ENCODE data around the gene KRT71. TPM values are rescaled to one million over a fixed set of nuclear protein-coding genes. Genes with fewer than 3 reads are reported as not detected.
A peak's percentile ranks its signal among the peaks of the same experiment; 100 is the strongest.

The KRT71 gene
- polyA plus RNA-seq, 3 donors: not detected

GRCh38 chr12:52529417-52529816, 23.5 kb downstream of the KRT71 start:
- H3K9me3 Mint-ChIP-seq: peaks cover 0 to 1% (median 0%) of the 10 kb centered on the region in 7 donors
- H2AFZ ChIP-seq (ENCODE audit: insufficient read depth, low read depth, low read length, poor library complexity, severe bottlenecking): no peak overlapping the region
- WGBS (ENCODE audit: insufficient coverage): 100% methylated on average over 1 of the region's 2 CpGs
- H3K27me3 ChIP-seq (ENCODE audit: control insufficient read depth in 2 of 2, insufficient read depth in 2 of 2, low read length in 2 of 2): no peaks in the 10 kb centered on the region
- H3K4me2 ChIP-seq (replicated peaks; ENCODE audit: extremely low read depth, low read length, poor library complexity, severe bottlenecking): no peak overlapping the region
- no peak overlapping the region for H3K4me3 Mint-ChIP-seq
- H3K36me3 ChIP-seq (replicated peaks in 1 of 2; ENCODE audit: control insufficient read depth in 1 of 2, insufficient read depth in 2 of 2, low read length in 2 of 2): no peaks in the 10 kb centered on the region
- no peak for DNase-seq
- H3K36me3 Mint-ChIP-seq: no peaks in the 10 kb centered on the region
- H3K9ac ChIP-seq (ENCODE audit: insufficient read depth, low read length, poor library complexity, severe bottlenecking): no peak overlapping the region
- intact Hi-C loops (cut with micrococcal nuclease): no loop called here
- H3K9me3 ChIP-seq (replicated peaks in 1 of 2; ENCODE audit: control insufficient read depth in 1 of 2, insufficient read depth in 1 of 2, low read length in 2 of 2): no peaks in the 10 kb centered on the region
- H3K4me1 ChIP-seq (ENCODE audit: control insufficient read depth in 1 of 2, insufficient read depth in 2 of 2, low read length in 2 of 2): peaks cover 10 to 18% of the 10 kb centered on the region in 2 donors
- TF ChIP-seq CTCF (IDR thresholded peaks at IDR 0.05): no peak
- H3K27ac ChIP-seq (ENCODE audit: low read depth in 1 of 2, low read length in 2 of 2): no peak overlapping the region
- peaks cover 14% of the 10 kb centered on the region for H3K4me1 Mint-ChIP-seq
- H3K4me3 ChIP-seq (replicated peaks in 1 of 3; ENCODE audit: low read depth in 2 of 3, low read length in 3 of 3): no peak overlapping the region
- H3K27me3 Mint-ChIP-seq (ENCODE audit: low read depth in 3 of 3): peaks cover 0 to 6% (median 0%) of the 10 kb centered on the region in 3 donors
- no peaks in the 10 kb centered on the region for H4K20me1 ChIP-seq (ENCODE audit: insufficient read depth, low read length)
- H3K27ac Mint-ChIP-seq: peak overlapping the region in 1 of 7 donors; percentile 47
- H3K79me2 ChIP-seq (ENCODE audit: insufficient read depth, low read length): no peaks in the 10 kb centered on the region

DNA sequence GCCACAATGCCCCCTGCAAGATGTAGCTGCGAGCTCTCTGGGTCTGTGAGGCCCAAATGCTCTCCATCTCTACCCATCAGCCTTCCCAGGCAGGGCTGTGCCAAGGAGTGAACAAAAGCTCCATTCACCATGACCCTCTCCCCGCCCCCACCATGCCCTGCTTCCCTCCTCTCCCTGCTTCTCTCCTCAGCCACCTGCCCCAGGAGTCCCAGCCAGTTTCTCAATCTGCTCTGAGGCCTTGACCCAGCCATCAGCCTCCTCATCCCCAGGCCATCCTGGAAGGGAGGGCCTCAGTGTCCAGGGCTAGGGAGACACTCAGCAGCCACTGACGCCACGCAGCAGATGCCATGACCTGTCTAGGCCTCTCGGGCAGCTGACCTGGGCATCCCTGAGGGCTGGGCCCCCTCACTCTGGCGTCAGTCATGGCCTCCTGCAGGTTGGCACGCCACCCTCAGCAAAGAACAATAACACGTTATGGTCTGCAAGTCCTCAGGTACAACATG, 24.3 kb downstream of the KRT71 start:
- Mint-ChIP-seq H3K4me3 (no peak overlapping the region), H3K36me3 (no peaks in the 10 kb centered on the region), H3K9me3 (peaks cover 0 to under 1% (median 0%) of the 10 kb centered on the region in 7 donors), H3K4me1 (peaks cover 14% of the 10 kb centered on the region), H3K27me3 (ENCODE audit: low read depth in 3 of 3) (peaks cover 0 to 6% (median 0%) of the 10 kb centered on the region in 3 donors), H3K27ac (no peak overlapping the region)
- 95% methylated on average over 8 of the region's 8 CpGs for WGBS (ENCODE audit: insufficient coverage)
- no peak for TF ChIP-seq CTCF (IDR thresholded peaks at IDR 0.05)
- Histone ChIP-seq H3K4me1 (ENCODE audit: control insufficient read depth in 1 of 2, insufficient read depth in 2 of 2, low read length in 2 of 2) (peaks cover 10 to 18% of the 10 kb centered on the region in 2 donors), H3K9me3 (replicated peaks in 1 of 2; ENCODE audit: control insufficient read depth in 1 of 2, insufficient read depth in 1 of 2, low read length in 2 of 2) (no peaks in the 10 kb centered on the region), H3K9ac (ENCODE audit: insufficient read depth, low read length, poor library complexity, severe bottlenecking) (no peak overlapping the region), H3K4me2 (replicated peaks; ENCODE audit: extremely low read depth, low read length, poor library complexity, severe bottlenecking) (no peak overlapping the region), H3K36me3 (replicated peaks in 1 of 2; ENCODE audit: control insufficient read depth in 1 of 2, insufficient read depth in 2 of 2, low read length in 2 of 2) (no peaks in the 10 kb centered on the region), H3K27ac (ENCODE audit: low read depth in 1 of 2, low read length in 2 of 2) (no peak overlapping the region), H3K79me2 (ENCODE audit: insufficient read depth, low read length) (no peaks in the 10 kb centered on the region), H4K20me1 (ENCODE audit: insufficient read depth, low read length) (no peaks in the 10 kb centered on the region), H2AFZ (ENCODE audit: insufficient read depth, low read depth, low read length, poor library complexity, severe bottlenecking) (no peak overlapping the region), H3K4me3 (replicated peaks in 1 of 3; ENCODE audit: low read depth in 2 of 3, low read length in 3 of 3) (no peak overlapping the region), H3K27me3 (ENCODE audit: control insufficient read depth in 2 of 2, insufficient read depth in 2 of 2, low read length in 2 of 2) (no peaks in the 10 kb centered on the region)
- intact Hi-C loops (cut with micrococcal nuclease): no loop called here
- DNase-seq: no peak
